Testis (tissue), 2 donors: ENCODE measurements around the gene NME8.

Source experiments
- POLR2A ChIP-seq: fragments of 450-650 bp; IDR thresholded peaks from one replicate; pipeline ENCODE4 v1.6.1; 2017; ENCODE audit warnings: antibody characterized with exemption, mild to moderate bottlenecking, moderate library complexity
- TF ChIP-seq, protein P1 (sequence below), 3 experiments: fragments of 450-650 bp in 2 of 3; fragments of 200-600 bp in 1 of 3; sonication (generic) in 1 of 3; IDR thresholded peaks; one replicate each; pipeline ENCODE4 v1.5.1; 2016 to 2019; ENCODE audit warnings: antibody characterized with exemption in 3 of 3, mild to moderate bottlenecking in 2 of 3, moderate library complexity in 1 of 3

DNA sequence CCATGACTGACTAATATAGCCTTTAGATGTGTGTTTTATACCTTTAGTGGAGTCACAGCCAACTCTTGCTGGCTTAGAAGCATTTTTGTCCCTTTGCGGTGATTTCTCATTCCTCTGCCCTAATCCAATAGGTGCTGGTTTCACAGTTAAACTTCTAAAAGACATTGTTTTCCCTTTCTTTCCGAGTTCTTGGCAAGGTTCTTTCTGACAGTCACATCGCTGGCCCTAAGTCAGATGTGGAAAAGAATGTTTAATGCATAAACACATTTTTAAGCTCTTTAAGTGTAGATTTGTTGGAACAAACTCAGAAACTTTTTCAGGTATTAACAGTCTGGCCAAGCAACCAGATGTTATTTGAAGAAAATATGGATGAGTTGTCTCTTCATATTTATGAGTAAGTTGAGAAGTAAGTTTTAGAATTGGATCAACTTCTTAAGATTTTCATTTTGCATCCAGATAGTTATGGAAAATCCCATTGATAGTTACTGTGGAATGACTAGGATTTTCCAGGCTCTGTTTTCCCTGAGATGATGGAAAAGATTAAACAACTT is 76.2 kb downstream of the NME8 start:
- TF ChIP-seq, protein P1, sequence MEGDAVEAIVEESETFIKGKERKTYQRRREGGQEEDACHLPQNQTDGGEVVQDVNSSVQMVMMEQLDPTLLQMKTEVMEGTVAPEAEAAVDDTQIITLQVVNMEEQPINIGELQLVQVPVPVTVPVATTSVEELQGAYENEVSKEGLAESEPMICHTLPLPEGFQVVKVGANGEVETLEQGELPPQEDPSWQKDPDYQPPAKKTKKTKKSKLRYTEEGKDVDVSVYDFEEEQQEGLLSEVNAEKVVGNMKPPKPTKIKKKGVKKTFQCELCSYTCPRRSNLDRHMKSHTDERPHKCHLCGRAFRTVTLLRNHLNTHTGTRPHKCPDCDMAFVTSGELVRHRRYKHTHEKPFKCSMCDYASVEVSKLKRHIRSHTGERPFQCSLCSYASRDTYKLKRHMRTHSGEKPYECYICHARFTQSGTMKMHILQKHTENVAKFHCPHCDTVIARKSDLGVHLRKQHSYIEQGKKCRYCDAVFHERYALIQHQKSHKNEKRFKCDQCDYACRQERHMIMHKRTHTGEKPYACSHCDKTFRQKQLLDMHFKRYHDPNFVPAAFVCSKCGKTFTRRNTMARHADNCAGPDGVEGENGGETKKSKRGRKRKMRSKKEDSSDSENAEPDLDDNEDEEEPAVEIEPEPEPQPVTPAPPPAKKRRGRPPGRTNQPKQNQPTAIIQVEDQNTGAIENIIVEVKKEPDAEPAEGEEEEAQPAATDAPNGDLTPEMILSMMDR (IDR thresholded peaks at IDR 0.05), result no peak
- no peak for TF ChIP-seq POLR2A
